Measurements from ENCODE around the gene ST8SIA4.

- no peak for TF ChIP-seq EZH2 (IDR thresholded peaks at IDR 0.05)
- no peak for TF ChIP-seq POLR2A (IDR thresholded peaks at IDR 0.05; ENCODE audit: borderline replicate concordance, extremely low read depth, insufficient read depth, insufficient read length)
- TF ChIP-seq, protein P1, sequence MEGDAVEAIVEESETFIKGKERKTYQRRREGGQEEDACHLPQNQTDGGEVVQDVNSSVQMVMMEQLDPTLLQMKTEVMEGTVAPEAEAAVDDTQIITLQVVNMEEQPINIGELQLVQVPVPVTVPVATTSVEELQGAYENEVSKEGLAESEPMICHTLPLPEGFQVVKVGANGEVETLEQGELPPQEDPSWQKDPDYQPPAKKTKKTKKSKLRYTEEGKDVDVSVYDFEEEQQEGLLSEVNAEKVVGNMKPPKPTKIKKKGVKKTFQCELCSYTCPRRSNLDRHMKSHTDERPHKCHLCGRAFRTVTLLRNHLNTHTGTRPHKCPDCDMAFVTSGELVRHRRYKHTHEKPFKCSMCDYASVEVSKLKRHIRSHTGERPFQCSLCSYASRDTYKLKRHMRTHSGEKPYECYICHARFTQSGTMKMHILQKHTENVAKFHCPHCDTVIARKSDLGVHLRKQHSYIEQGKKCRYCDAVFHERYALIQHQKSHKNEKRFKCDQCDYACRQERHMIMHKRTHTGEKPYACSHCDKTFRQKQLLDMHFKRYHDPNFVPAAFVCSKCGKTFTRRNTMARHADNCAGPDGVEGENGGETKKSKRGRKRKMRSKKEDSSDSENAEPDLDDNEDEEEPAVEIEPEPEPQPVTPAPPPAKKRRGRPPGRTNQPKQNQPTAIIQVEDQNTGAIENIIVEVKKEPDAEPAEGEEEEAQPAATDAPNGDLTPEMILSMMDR (IDR thresholded peaks at IDR 0.05 in 2 of 3, conservative IDR thresholded peaks at IDR 0.05 in 1 of 3; ENCODE audit: borderline replicate concordance in 1 of 3, insufficient read depth in 1 of 3, low read depth in 2 of 3, low read length in 2 of 3) = no peak
- TF ChIP-seq REST (IDR thresholded peaks at IDR 0.05; ENCODE audit: low read depth) = no peak
Measured at GRCh38 chr5:100828071-100828897, 74.8 kb downstream of the ST8SIA4 start.
